Neuronal stem cell (in vitro differentiated cells): Measurements from ENCODE around the gene PDE4B.

Source experiments
- DNase-seq: peaks from one replicate; pipeline ENCODE4 v3.0.0-alpha.2; 2013; ENCODE audit warnings: low spot score
- H2AFZ ChIP-seq: one replicate; pipeline ENCODE4 v1.6.1; 2013; ENCODE audit warnings: mild to moderate bottlenecking, low read length, inconsistent platforms
- H2AK5ac ChIP-seq: 2 replicates; pipeline ENCODE4 v1.6.1; 2013; ENCODE audit warnings: low read depth, mild to moderate bottlenecking, inconsistent platforms, low read length, moderate library complexity, mixed read lengths
- H2BK120ac ChIP-seq: 2 replicates; pipeline ENCODE4 v1.6.1; 2013; ENCODE audit warnings: low read depth, mild to moderate bottlenecking, inconsistent platforms, low read length, moderate library complexity, mixed read lengths
- H2BK12ac ChIP-seq: one replicate; pipeline ENCODE4 v1.6.1; 2013; ENCODE audit warnings: low read length, inconsistent platforms
- H2BK15ac ChIP-seq: 2 replicates; pipeline ENCODE4 v1.6.1; 2013; ENCODE audit warnings: mild to moderate bottlenecking, low read length, inconsistent platforms, mixed read lengths
- H2BK5ac ChIP-seq: one replicate; pipeline ENCODE4 v1.6.1; 2013; ENCODE audit warnings: inconsistent platforms, mild to moderate bottlenecking, low read length, moderate library complexity
- H3K14ac ChIP-seq: one replicate; pipeline ENCODE4 v1.6.1; 2013; ENCODE audit warnings: low read length, inconsistent platforms
- H3K18ac ChIP-seq: 2 replicates; pipeline ENCODE4 v1.6.1; 2013; ENCODE audit warnings: low read length, inconsistent platforms
- H3K23ac ChIP-seq: 2 replicates; pipeline ENCODE4 v1.6.1; 2013; ENCODE audit warnings: low read depth, mild to moderate bottlenecking, mixed read lengths, low read length, inconsistent platforms; ENCODE audit not compliant: poor library complexity
- H3K27ac ChIP-seq: replicated peaks from 3 replicates; pipeline ENCODE4 v1.5.1; 2013; ENCODE audit warnings: low read length, inconsistent platforms
- H3K27me3 ChIP-seq, 3 experiments: 2 replicates each; pipeline ENCODE4 v1.6.1; 2013; ENCODE audit warnings: low read length in 3 of 3, mild to moderate bottlenecking in 2 of 3, inconsistent platforms in 1 of 3, low read depth in 1 of 3, mixed read lengths in 1 of 3, moderate library complexity in 1 of 3; ENCODE audit not compliant: control insufficient read depth in 3 of 3, insufficient read depth in 3 of 3
- H3K36me3 ChIP-seq, 2 donors: replicated peaks in 1 of 2; 2 replicates each; pipeline ENCODE4 v1.6.1; 2013; ENCODE audit warnings: low read length in 2 of 2; ENCODE audit not compliant: control insufficient read depth in 2 of 2, insufficient read depth in 2 of 2
- H3K4ac ChIP-seq: 2 replicates; pipeline ENCODE4 v1.6.1; 2013; ENCODE audit warnings: inconsistent platforms, mild to moderate bottlenecking, low read length, moderate library complexity
- H3K4me1 ChIP-seq, 2 donors: 1 replicate in 1 of 2; 2 replicates in 1 of 2; pipeline ENCODE4 v1.6.1; 2013; ENCODE audit warnings: low read length in 2 of 2, low read depth in 1 of 2; ENCODE audit not compliant: control insufficient read depth in 2 of 2, insufficient read depth in 1 of 2
- H3K4me2 ChIP-seq: one replicate; pipeline ENCODE4 v1.6.1; 2013; ENCODE audit warnings: mild to moderate bottlenecking, low read length, inconsistent platforms; ENCODE audit not compliant: insufficient read depth, poor library complexity, severe bottlenecking
- H3K4me3 ChIP-seq, 2 donors: 2 replicates each; pipeline ENCODE4 v1.5.1; 2013; ENCODE audit warnings: low read length in 2 of 2, mild to moderate bottlenecking in 2 of 2, inconsistent platforms in 1 of 2, moderate library complexity in 1 of 2
- H3K79me1 ChIP-seq: one replicate; pipeline ENCODE4 v1.6.1; 2013; ENCODE audit warnings: low read depth, mild to moderate bottlenecking, inconsistent platforms, low read length, moderate library complexity
- H3K9ac ChIP-seq: one replicate; pipeline ENCODE4 v1.6.1; 2013; ENCODE audit warnings: mild to moderate bottlenecking, low read depth, low read length, inconsistent platforms; ENCODE audit not compliant: poor library complexity
- H3K9me3 ChIP-seq, 2 donors: replicated peaks in 1 of 2; 2 replicates each; pipeline versions ENCODE3 to v1.6.1; 2013; ENCODE audit warnings: low read length in 2 of 2, mild to moderate bottlenecking in 2 of 2, inconsistent platforms in 1 of 2, low read depth in 1 of 2, mixed read lengths in 1 of 2, moderate library complexity in 1 of 2; ENCODE audit not compliant: control insufficient read depth in 2 of 2, insufficient read depth in 1 of 2
- H4K8ac ChIP-seq: one replicate; pipeline ENCODE4 v1.6.1; 2013; ENCODE audit warnings: low read depth, mild to moderate bottlenecking, inconsistent platforms, low read length, moderate library complexity
- H4K91ac ChIP-seq: one replicate; pipeline ENCODE4 v1.6.1; 2013; ENCODE audit warnings: low read length, low read depth, mild to moderate bottlenecking, inconsistent platforms; ENCODE audit not compliant: poor library complexity
- WGBS, 2 donors: extraction: QIAGEN DNeasy Blood & Tissue Kit; methylation state at CpG; one replicate each; pipeline ENCODE4 v1.1.7; 2013; ENCODE audit warnings: missing lambda C conversion rate in 2 of 2, mixed read lengths in 1 of 2; ENCODE audit not compliant: insufficient read length in 2 of 2, insufficient replicate concordance in 1 of 2; ENCODE audit errors: extremely low coverage in 2 of 2; 5-methylcytosine and 5-hydroxymethylcytosine counted together

PDE4B gene

GRCh38 chr1:66275083-66275482 is 482.4 kb downstream of the PDE4B start:
- H3K9ac ChIP-seq, result no peak overlapping the region
- no peak overlapping the region for H3K14ac ChIP-seq
- H3K4me2 ChIP-seq, result no peak overlapping the region
- H3K4me3 ChIP-seq, result no peak overlapping the region
- WGBS, 2 donors, result no CpG with 5 or more reads among the region's 1 CpG
- H2BK120ac ChIP-seq, result no peak overlapping the region
- no peaks in the 10 kb centered on the region for H3K9me3 ChIP-seq
- no peak overlapping the region for H3K27ac ChIP-seq
- no peak overlapping the region for H2BK5ac ChIP-seq
- no peaks in the 10 kb centered on the region for H3K36me3 ChIP-seq
- H2BK12ac ChIP-seq, result no peak overlapping the region
- no peak overlapping the region for H4K91ac ChIP-seq
- H3K27me3 ChIP-seq, result no peaks in the 10 kb centered on the region
- no peak overlapping the region for H2AK5ac ChIP-seq
- H4K8ac ChIP-seq, result no peak overlapping the region
- H2BK15ac ChIP-seq, result no peak overlapping the region
- H3K4me1 ChIP-seq, result peaks cover 16 to 22% of the 10 kb centered on the region in 2 donors
- no peak overlapping the region for H3K18ac ChIP-seq
- no peak overlapping the region for H3K4ac ChIP-seq
- no peak overlapping the region for H3K23ac ChIP-seq
- no peak for DNase-seq
- H3K79me1 ChIP-seq, result no peaks in the 10 kb centered on the region
- no peak overlapping the region for H2AFZ ChIP-seq

- Histone ChIP-seq H3K9ac (no peak overlapping the region), H2AFZ (no peak overlapping the region), H4K8ac (no peak overlapping the region), H2BK15ac (no peak overlapping the region), H3K79me1 (no peaks in the 10 kb centered on the region), H4K91ac (no peak overlapping the region), H3K4ac (no peak overlapping the region), H3K14ac (no peak overlapping the region), H3K4me3 (no peak overlapping the region), H3K27me3 (no peaks in the 10 kb centered on the region), H3K4me2 (no peak overlapping the region), H3K4me1 (peaks cover 16 to 22% of the 10 kb centered on the region in 2 donors), H3K18ac (no peak overlapping the region), H3K36me3 (no peaks in the 10 kb centered on the region), H2AK5ac (no peak overlapping the region), H2BK120ac (no peak overlapping the region), H2BK5ac (no peak overlapping the region), H2BK12ac (no peak overlapping the region), H3K23ac (no peak overlapping the region), H3K9me3 (no peaks in the 10 kb centered on the region), H3K27ac (no peak overlapping the region)
- WGBS, 2 donors, result no CpG with 5 or more reads among the region's 5 CpGs
- no peak for DNase-seq
Observed at GRCh38 chr1:66275601-66276023, 482.9 kb downstream of the PDE4B start.

- H3K18ac ChIP-seq, result no peak overlapping the region
- no peak for DNase-seq
- no peak overlapping the region for H2BK12ac ChIP-seq
- no peak overlapping the region for H3K14ac ChIP-seq
- no peak overlapping the region for H2BK15ac ChIP-seq
- no peak overlapping the region for H2AFZ ChIP-seq
- H2AK5ac ChIP-seq, result no peak overlapping the region
- no peaks in the 10 kb centered on the region for H3K36me3 ChIP-seq
- H3K4me3 ChIP-seq, result no peak overlapping the region
- no peaks in the 10 kb centered on the region for H3K79me1 ChIP-seq
- H3K23ac ChIP-seq, result no peak overlapping the region
- no CpG with 5 or more reads among the region's 3 CpGs for WGBS, 2 donors
- no peaks in the 10 kb centered on the region for H3K27me3 ChIP-seq
- no peak overlapping the region for H3K9ac ChIP-seq
- peaks cover 16 to 20% of the 10 kb centered on the region in 2 donors for H3K4me1 ChIP-seq
- H3K4ac ChIP-seq, result no peak overlapping the region
- H3K27ac ChIP-seq, result no peak overlapping the region
- H4K91ac ChIP-seq, result no peak overlapping the region
- no peak overlapping the region for H2BK120ac ChIP-seq
- H3K4me2 ChIP-seq, result no peak overlapping the region
- H4K8ac ChIP-seq, result no peak overlapping the region
- no peak overlapping the region for H2BK5ac ChIP-seq
- H3K9me3 ChIP-seq, result no peaks in the 10 kb centered on the region
Observed at GRCh38 chr1:66276218-66276617, 483.5 kb downstream of the PDE4B start.

- H3K27me3 ChIP-seq, result no peaks in the 10 kb centered on the region
- H3K4me1 ChIP-seq, result peaks cover 8 to 10% of the 10 kb centered on the region in 2 donors
- no peak overlapping the region for H4K91ac ChIP-seq
- H2BK12ac ChIP-seq, result no peak overlapping the region
- peak overlapping the region; percentile 44 for H2AFZ ChIP-seq
- H3K18ac ChIP-seq, result no peak overlapping the region
- no peak overlapping the region for H3K14ac ChIP-seq
- no peak overlapping the region for H3K4me2 ChIP-seq
- no peak overlapping the region for H2AK5ac ChIP-seq
- no peak overlapping the region for H3K23ac ChIP-seq
- H3K4me3 ChIP-seq, result no peak overlapping the region
- no CpG with 5 or more reads among the region's 7 CpGs for WGBS, 2 donors
- H3K9ac ChIP-seq, result no peak overlapping the region
- no peak for DNase-seq
- H3K4ac ChIP-seq, result no peak overlapping the region
- no peaks in the 10 kb centered on the region for H3K36me3 ChIP-seq
- H3K79me1 ChIP-seq, result no peaks in the 10 kb centered on the region
- H2BK5ac ChIP-seq, result no peak overlapping the region
- H3K9me3 ChIP-seq, result no peaks in the 10 kb centered on the region
- H3K27ac ChIP-seq, result no peak overlapping the region
- no peak overlapping the region for H2BK120ac ChIP-seq
- no peak overlapping the region for H2BK15ac ChIP-seq
- H4K8ac ChIP-seq, result no peak overlapping the region
Observed at GRCh38 chr1:66278260-66279021, 485.7 kb downstream of the PDE4B start.
